NCI-H524 treated with DMSO at 0.1 percent for 48 hours (cell line): ENCODE data around the gene NDUFAF7.
"Not testable (repeated sequence)": the region's sequence is repeated elsewhere in the genome, so short reads cannot be mapped to it uniquely, and the experiment has no call there.

Experiments
- DNase-seq: peaks from one replicate; lab custom pipeline; 2025; lab: John Stamatoyannopoulos, UW

The NDUFAF7 gene

DNA sequence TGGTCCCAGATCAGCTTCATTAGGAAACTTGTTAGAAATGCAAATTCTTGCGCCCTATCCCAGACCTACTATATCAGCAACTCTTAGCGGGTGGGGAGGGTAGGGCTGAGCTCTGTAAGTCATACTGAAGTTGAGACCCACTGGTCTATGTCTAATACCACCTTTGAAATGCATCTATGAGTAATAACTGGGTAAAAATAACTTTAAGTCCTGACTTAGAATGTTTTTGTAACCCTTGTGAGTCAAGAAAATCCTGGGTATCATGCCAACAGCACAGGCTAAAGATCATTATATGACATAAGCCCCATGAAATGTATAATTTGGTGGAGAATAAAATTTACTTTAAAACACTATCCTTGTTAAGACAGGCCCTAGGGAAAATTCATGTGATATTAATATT, 51.7 kb downstream of the NDUFAF7 start:
- DNase-seq, result no peak

DNA sequence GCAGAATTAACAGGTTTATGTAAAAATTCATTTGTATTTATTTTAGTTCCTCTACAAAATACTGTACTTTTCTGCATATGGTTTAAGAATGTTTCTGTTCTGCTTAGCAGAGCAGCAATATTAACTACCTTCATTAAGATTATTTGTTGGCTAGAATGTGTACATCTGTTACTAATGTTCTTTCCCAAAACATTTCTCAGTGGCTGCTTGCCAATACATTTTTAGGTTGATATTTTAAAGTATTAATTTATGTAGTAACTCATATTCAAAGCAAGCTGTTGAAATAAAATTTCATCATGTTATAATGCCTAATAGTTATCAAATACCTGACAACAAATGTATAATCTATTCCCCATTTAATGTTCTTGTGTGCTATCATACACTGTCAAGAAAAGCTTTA, 52.9 kb downstream of the NDUFAF7 start:
- no peak for DNase-seq

DNA sequence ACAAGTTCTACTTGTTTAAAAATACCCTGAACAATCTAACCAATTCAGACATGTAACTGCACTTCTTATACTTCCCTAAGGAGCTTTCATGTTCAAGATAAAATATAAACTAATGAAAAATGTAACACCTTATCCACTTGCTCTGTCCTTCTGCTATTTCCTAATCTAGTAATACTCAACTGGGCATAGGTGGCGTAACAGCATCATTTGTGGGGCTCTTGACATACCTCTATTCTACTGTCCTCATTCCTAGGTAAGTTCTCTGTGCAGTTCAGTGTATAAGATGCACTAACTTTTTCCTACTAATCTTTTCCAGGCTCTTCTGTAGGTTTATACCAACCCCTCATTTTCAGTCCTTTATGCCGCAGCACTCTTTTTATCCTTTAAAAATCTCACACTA, 56.5 kb downstream of the NDUFAF7 start:
- DNase-seq, result no peak

DNA sequence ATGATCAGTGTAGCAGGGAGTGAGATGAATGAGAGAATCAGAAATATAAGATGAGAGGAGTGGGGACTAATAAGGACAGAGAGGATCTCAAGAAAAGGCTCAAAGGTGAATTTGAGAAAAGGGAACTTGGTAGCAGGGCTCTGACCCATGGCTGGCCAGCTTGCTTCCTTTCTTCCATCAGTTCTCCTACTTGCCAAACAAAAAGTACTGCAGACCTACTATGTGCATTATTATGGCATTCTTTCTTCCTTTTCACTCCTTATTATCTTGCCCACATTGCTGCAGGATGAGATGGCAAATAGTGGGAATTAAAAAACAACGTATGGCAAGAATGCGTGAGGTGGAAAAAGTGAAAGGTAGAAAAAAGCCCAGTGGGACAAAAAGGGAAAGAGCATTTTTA, 60.2 kb downstream of the NDUFAF7 start:
- DNase-seq, result no peak

DNA sequence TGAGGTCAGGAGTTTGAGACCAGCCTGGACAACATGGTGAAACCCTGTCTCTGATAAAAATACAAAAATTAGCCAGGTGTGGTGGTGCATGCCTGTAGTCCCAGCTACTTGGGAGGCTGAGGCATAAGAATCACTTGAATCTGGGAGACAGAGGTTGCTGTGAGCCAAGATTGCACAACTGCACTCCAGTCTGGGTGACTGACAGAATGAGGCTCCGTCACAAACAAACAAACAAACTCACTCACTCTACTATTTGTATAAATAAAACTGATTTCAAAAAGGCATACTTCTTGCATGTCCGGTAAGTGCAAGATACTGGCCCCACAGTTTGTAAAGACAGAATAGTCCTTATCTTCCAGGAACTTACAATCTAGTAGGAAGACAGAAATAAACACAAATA, 63.4 kb downstream of the NDUFAF7 start:
- DNase-seq, result not testable (repeated sequence)

DNA sequence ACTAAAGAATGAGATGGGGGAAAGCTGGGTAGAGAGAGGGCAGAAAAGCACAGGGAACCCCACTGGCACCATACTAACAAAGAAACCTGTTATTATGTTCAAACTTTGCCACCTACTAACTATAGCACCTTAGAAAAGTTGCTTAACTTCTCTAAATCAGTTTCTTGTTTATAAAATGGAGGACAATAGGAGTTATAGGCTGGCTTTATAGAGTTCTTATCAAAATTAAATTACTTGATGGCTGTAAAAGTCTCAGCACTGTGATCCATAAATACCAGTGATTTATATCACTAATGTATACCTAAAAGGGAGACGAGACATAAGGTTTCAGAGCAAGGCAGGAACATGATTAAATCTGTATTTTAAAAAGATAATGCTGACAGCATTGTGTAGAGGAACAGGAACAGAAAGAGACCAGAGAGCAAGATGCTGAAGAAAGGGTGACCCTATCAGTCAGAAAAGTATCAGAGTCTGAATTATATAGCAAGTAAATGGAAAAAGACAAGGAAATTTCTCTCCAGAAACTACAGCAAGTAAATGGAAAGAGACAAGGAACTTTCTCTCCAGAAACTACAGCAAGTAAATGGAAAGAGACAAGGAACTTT, 64.1 kb downstream of the NDUFAF7 start:
- DNase-seq, result no peak

DNA sequence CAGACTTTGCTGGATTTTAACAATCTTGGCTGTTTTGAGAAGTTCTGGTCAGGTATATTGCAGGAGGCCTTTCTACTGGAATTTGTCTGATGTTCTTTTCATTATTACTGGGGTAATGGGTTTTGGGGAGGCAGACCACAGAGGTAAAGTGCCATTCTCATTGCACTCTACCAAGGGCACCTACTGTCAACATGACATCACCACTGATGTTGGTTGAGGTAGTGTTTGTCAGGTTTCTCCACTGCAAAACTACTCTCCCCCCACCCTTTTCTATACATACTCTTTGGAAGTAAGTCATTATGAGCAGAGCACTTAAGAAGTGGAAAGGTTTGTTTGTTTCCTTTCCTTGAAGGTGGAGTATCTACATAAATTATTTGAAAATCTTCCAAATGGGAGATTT, 66.2 kb downstream of the NDUFAF7 start:
- no peak for DNase-seq
